ENCODE data around the gene PDE4D. TPM values are rescaled to one million over a fixed set of nuclear protein-coding genes. Genes with fewer than 3 reads are reported as not detected.

Gene PDE4D
- total and polyA plus RNA-seq, 3 donors from 2014 or later = 7.8 to 13.9 (median 8.7) TPM

DNA sequence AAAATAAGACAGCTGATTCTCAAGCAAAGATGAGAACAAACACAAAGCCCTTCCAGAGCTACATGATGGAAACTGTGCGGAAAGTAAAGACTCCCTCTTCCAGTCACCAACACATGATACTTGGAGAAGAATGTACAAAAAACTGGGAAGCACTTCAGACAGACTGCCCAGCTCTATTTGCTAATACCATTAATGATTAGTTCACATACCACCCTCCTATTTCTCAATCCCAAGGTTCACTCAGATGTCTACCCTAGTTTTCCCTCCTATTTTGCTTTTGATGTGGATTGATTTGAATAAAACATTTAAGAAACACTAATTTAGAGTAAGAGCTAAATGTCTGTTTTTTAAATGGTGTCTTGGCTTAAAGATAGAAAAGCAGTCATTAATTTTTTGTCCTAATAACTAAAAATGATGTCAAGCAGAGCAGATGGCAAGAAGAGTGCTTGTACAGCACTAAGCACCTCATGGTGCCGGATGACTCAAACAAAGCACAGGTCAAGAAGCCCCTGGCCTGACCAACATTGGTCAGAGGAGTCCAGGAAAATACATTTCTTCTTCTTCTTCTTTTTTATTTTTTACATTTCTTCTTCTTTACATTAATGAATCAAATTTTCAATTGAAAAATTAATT is 639.4 kb downstream of the PDE4D start:
- intact Hi-C loops (cut with DNase I; ENCODE audit: low total_unique reads) = no loop called here
- Histone ChIP-seq H3K4me3 (no peak overlapping the region), H3K4me1 (no peaks in the 10 kb centered on the region), H3K36me3 (ENCODE audit: low read depth, missing control alignments) (no peaks in the 10 kb centered on the region), H3K27ac (no peak overlapping the region), H3K9me3 (no peaks in the 10 kb centered on the region), H3K27me3 (no peaks in the 10 kb centered on the region)
- no peak for TF ChIP-seq POLR2A (IDR thresholded peaks at IDR 0.05)
- TF ChIP-seq, protein P1, sequence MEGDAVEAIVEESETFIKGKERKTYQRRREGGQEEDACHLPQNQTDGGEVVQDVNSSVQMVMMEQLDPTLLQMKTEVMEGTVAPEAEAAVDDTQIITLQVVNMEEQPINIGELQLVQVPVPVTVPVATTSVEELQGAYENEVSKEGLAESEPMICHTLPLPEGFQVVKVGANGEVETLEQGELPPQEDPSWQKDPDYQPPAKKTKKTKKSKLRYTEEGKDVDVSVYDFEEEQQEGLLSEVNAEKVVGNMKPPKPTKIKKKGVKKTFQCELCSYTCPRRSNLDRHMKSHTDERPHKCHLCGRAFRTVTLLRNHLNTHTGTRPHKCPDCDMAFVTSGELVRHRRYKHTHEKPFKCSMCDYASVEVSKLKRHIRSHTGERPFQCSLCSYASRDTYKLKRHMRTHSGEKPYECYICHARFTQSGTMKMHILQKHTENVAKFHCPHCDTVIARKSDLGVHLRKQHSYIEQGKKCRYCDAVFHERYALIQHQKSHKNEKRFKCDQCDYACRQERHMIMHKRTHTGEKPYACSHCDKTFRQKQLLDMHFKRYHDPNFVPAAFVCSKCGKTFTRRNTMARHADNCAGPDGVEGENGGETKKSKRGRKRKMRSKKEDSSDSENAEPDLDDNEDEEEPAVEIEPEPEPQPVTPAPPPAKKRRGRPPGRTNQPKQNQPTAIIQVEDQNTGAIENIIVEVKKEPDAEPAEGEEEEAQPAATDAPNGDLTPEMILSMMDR (IDR thresholded peaks at IDR 0.05) = no peak
- WGBS, 2 donors = 94 to 97% methylated on average over 2 of the region's 2 CpGs
- DNase-seq = no peak

DNA sequence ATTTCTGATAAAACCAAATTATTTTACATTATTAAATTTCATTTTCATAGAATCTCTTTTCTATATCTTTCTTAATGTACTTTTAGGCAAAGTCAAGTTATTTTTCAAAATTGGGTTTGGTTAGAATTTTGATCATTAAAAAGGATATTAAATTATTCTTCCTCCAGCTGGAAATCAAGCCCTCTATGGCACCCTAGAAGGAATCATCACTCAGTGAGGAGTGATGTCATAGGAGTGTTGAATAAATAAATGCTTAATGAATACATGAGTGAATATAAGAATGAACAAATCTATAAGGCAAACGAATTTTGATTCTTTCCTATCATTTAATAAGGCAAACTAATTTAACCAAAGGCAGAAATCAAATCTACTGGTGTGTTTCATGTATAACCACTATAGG is 639.9 kb downstream of the PDE4D start:
- Histone ChIP-seq H3K36me3 (ENCODE audit: low read depth, missing control alignments) (no peaks in the 10 kb centered on the region), H3K27me3 (no peaks in the 10 kb centered on the region), H3K9me3 (no peaks in the 10 kb centered on the region), H3K27ac (no peak overlapping the region), H3K4me1 (no peaks in the 10 kb centered on the region), H3K4me3 (no peak overlapping the region)
- intact Hi-C loops (cut with DNase I; ENCODE audit: low total_unique reads) = no loop called here
- 76 to 81% methylated on average over 1 of the region's 1 CpG for WGBS, 2 donors
- TF ChIP-seq, protein P1 (IDR thresholded peaks at IDR 0.05) = no peak
- no peak for TF ChIP-seq POLR2A (IDR thresholded peaks at IDR 0.05)
- DNase-seq = no peak

DNA sequence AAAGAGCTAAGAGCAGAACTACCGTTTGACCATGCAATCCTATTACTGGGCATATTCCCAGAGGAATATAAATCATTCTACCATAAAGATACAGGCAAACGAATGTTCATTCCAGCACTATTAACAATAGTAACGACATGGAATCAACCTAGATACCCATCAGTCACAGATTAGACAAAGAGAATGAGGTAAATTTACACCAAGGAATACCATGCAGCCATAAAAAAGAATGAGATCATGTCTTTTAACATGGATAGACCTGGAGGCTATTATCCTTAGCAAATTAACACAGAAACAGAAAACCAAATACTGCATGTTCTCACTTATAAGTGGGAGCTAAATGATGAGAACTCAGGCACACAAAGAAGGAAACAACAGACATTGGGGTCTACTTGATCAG is 641.9 kb downstream of the PDE4D start:
- Histone ChIP-seq H3K4me3 (no peak overlapping the region), H3K4me1 (no peaks in the 10 kb centered on the region), H3K36me3 (ENCODE audit: low read depth, missing control alignments) (no peaks in the 10 kb centered on the region), H3K27me3 (no peaks in the 10 kb centered on the region), H3K27ac (no peak overlapping the region), H3K9me3 (no peaks in the 10 kb centered on the region)
- WGBS, 2 donors = 62 to 75% methylated on average over 3 of the region's 3 CpGs
- no peak for TF ChIP-seq POLR2A (IDR thresholded peaks at IDR 0.05)
- TF ChIP-seq, protein P1 (IDR thresholded peaks at IDR 0.05) = no peak
- intact Hi-C loops (cut with DNase I; ENCODE audit: low total_unique reads) = no loop called here
- no peak for DNase-seq

DNA sequence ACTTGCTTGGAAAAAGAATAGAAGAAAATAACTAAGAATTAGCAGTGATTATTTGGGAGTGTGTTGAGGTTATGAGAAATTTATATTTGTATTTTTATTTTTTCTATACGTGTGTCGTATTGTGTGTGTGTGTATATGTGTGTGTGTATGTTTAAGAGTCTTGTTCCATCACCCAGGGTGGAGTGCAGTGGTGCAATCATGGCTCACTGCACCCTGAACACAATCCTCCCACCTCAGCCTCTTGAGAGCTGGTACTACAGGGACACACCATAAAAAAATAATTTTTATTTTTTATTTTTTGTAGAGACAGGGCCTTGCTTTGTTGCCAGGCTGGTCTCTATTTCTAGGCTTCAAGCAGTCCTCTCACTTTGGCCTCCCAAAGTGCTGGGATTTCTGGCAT is 643.8 kb downstream of the PDE4D start:
- Histone ChIP-seq H3K27me3 (no peaks in the 10 kb centered on the region), H3K36me3 (ENCODE audit: low read depth, missing control alignments) (no peaks in the 10 kb centered on the region), H3K4me1 (no peaks in the 10 kb centered on the region), H3K9me3 (no peaks in the 10 kb centered on the region), H3K27ac (no peak overlapping the region), H3K4me3 (no peak overlapping the region)
- TF ChIP-seq POLR2A (IDR thresholded peaks at IDR 0.05) = no peak
- TF ChIP-seq, protein P1 (IDR thresholded peaks at IDR 0.05) = no peak
- WGBS, 2 donors = 90 to 95% methylated on average over 2 of the region's 2 CpGs
- no peak for DNase-seq
- intact Hi-C loops (cut with DNase I; ENCODE audit: low total_unique reads) = no loop called here

DNA sequence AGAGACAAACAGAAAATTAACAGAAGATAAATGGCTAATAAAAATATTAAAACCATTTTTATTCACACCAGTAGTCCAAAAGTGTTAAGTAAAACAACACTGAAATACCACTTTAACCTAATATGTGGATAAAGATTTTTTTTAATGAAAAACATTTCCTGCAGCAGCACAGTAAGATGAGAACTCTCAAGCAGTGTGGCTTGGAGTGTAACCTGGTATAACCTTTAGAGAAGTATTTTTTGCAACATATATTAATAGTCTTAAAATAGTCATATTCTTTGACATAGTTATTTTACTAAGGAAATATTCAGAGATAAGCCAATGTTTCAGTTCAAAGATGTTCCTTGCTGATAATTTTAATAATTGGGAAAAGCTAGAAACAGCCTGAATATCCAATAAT is 644.4 kb downstream of the PDE4D start:
- no peak overlapping the region for H3K4me3 ChIP-seq
- no peaks in the 10 kb centered on the region for H3K4me1 ChIP-seq
- H3K27me3 ChIP-seq = no peaks in the 10 kb centered on the region
- H3K36me3 ChIP-seq (ENCODE audit: low read depth, missing control alignments) = no peaks in the 10 kb centered on the region
- no peak overlapping the region for H3K27ac ChIP-seq
- intact Hi-C loops (cut with DNase I; ENCODE audit: low total_unique reads) = no loop called here
- TF ChIP-seq, protein P1 (IDR thresholded peaks at IDR 0.05) = no peak
- no peak for TF ChIP-seq POLR2A (IDR thresholded peaks at IDR 0.05)
- no peaks in the 10 kb centered on the region for H3K9me3 ChIP-seq
- DNase-seq = no peak
